ENCODE measurements around the gene FAM163B.

Gene FAM163B

GRCh38 chr9:133587051-133587450, 22.1 kb downstream of the FAM163B start:
- Histone ChIP-seq H2AFZ (ENCODE audit: low read length) (no peak overlapping the region), H3K4me3 (ENCODE audit: low read depth, low read length, poor library complexity, severe bottlenecking) (no peak overlapping the region), H3K4me1 (ENCODE audit: insufficient read depth, low read length, severe bottlenecking) (no peaks in the 10 kb centered on the region), H3K36me3 (ENCODE audit: insufficient read depth, low read length) (no peaks in the 10 kb centered on the region), H3K27me3 (ENCODE audit: insufficient read depth, low read length) (no peaks in the 10 kb centered on the region), H3K9me2 (ENCODE audit: low read depth, low read length) (no peaks in the 10 kb centered on the region), H3K9ac (ENCODE audit: low read length) (no peak overlapping the region), H3K27ac (ENCODE audit: low read depth, low read length, poor library complexity, severe bottlenecking) (no peak overlapping the region), H4K20me1 (ENCODE audit: insufficient read depth, low read length) (no peaks in the 10 kb centered on the region), H3K9me3 (ENCODE audit: low read length) (no peaks in the 10 kb centered on the region), H3K79me2 (ENCODE audit: insufficient read depth, low read length) (no peaks in the 10 kb centered on the region), H3K4me2 (ENCODE audit: low read length) (no peak overlapping the region), H3F3A (ENCODE audit: insufficient read depth, low read length) (no peaks in the 10 kb centered on the region)
- TF ChIP-seq EZH2 (IDR thresholded peaks at IDR 0.05; ENCODE audit: borderline replicate concordance, low read length) (no peak), CTCF (IDR thresholded peaks at IDR 0.05; ENCODE audit: low read length) (no peak)

GRCh38 chr9:133585481-133586351, 23.5 kb downstream of the FAM163B start:
- Histone ChIP-seq H3K9me3 (ENCODE audit: low read length) (no peaks in the 10 kb centered on the region), H3K79me2 (ENCODE audit: insufficient read depth, low read length) (no peaks in the 10 kb centered on the region), H3F3A (ENCODE audit: insufficient read depth, low read length) (no peaks in the 10 kb centered on the region), H3K27me3 (ENCODE audit: insufficient read depth, low read length) (0 out of 2 replicates have a peak, but pooled peaks cover 3% of the 10 kb centered on the region), H4K20me1 (ENCODE audit: insufficient read depth, low read length) (no peaks in the 10 kb centered on the region), H3K4me3 (ENCODE audit: low read depth, low read length, poor library complexity, severe bottlenecking) (no peak overlapping the region), H3K9me2 (ENCODE audit: low read depth, low read length) (no peaks in the 10 kb centered on the region), H3K4me2 (ENCODE audit: low read length) (no peak overlapping the region), H3K9ac (ENCODE audit: low read length) (no peak overlapping the region), H3K4me1 (ENCODE audit: insufficient read depth, low read length, severe bottlenecking) (no peaks in the 10 kb centered on the region), H3K27ac (ENCODE audit: low read depth, low read length, poor library complexity, severe bottlenecking) (no peak overlapping the region), H2AFZ (ENCODE audit: low read length) (no peak overlapping the region), H3K36me3 (ENCODE audit: insufficient read depth, low read length) (no peaks in the 10 kb centered on the region)
- TF ChIP-seq CTCF (IDR thresholded peaks at IDR 0.05; ENCODE audit: low read length): no peak
- no peak for TF ChIP-seq EZH2 (IDR thresholded peaks at IDR 0.05; ENCODE audit: borderline replicate concordance, low read length)

- H3K27ac ChIP-seq (ENCODE audit: low read depth, low read length, poor library complexity, severe bottlenecking): no peak overlapping the region
Measured at GRCh38 chr9:133584559-133585476, 24.4 kb downstream of the FAM163B start.

More at GRCh38 chr9:133584559-133585476, 24.4 kb downstream of the FAM163B start:
- Histone ChIP-seq H3K79me2 (ENCODE audit: insufficient read depth, low read length) (no peaks in the 10 kb centered on the region), H4K20me1 (ENCODE audit: insufficient read depth, low read length) (no peaks in the 10 kb centered on the region), H3K4me3 (ENCODE audit: low read depth, low read length, poor library complexity, severe bottlenecking) (no peak overlapping the region), H3K36me3 (ENCODE audit: insufficient read depth, low read length) (no peaks in the 10 kb centered on the region), H3K9ac (ENCODE audit: low read length) (no peak overlapping the region), H3K9me3 (ENCODE audit: low read length) (no peaks in the 10 kb centered on the region), H3F3A (ENCODE audit: insufficient read depth, low read length) (no peaks in the 10 kb centered on the region), H3K9me2 (ENCODE audit: low read depth, low read length) (no peaks in the 10 kb centered on the region), H3K4me2 (ENCODE audit: low read length) (no peak overlapping the region), H3K4me1 (ENCODE audit: insufficient read depth, low read length, severe bottlenecking) (no peaks in the 10 kb centered on the region), H3K27me3 (ENCODE audit: insufficient read depth, low read length) (0 out of 2 replicates have a peak, but pooled peaks cover 4% of the 10 kb centered on the region), H2AFZ (ENCODE audit: low read length) (no peak overlapping the region)
- no peak for TF ChIP-seq EZH2 (IDR thresholded peaks at IDR 0.05; ENCODE audit: borderline replicate concordance, low read length)
- no peak for TF ChIP-seq CTCF (IDR thresholded peaks at IDR 0.05; ENCODE audit: low read length)
